ENCODE measurements around the gene PTPRJ. TPM values are rescaled to one million over a fixed set of nuclear protein-coding genes. Genes with fewer than 3 reads are reported as not detected.
A peak's percentile ranks its signal among the peaks of the same experiment; 100 is the strongest.

Gene PTPRJ
- total and polyA plus RNA-seq, 2 of the 13 experiments (the other 11 are each of a cell fraction or from before 2014, with no cell fraction given) = 1.0 to 1.2 TPM

DNA sequence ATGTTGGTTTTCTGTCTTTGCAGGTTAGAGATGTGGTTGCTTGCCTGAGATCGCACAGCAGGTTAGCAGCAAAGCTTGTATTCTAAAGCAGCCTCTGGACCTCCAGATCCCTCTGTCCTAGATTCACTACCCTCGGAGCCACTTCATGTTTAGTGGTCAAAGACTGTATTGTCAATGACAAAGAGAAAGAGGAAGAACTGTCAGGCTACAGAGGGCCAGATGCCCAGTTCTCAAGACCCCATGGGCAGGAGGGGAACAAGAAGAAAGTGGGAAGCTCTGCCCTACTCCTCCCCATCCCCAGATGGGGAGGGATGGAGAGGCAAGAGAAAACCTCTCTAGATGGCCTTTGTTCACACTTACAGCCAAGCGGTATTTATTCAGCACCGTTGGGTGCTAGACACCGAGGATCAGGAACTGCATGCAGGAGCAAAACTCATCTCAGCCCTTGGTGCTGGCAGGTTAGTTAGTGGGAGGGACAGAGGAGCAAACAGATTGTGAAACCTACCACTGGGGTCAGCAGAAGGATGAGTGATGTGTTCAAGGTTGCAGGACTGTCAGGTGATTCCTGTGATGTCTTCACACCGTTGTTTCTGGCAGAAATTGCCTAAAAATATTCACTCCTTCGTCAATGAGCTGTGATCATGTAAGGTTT, 38.3 kb upstream of the PTPRJ start (continued):
- TF ChIP-seq, protein P1, sequence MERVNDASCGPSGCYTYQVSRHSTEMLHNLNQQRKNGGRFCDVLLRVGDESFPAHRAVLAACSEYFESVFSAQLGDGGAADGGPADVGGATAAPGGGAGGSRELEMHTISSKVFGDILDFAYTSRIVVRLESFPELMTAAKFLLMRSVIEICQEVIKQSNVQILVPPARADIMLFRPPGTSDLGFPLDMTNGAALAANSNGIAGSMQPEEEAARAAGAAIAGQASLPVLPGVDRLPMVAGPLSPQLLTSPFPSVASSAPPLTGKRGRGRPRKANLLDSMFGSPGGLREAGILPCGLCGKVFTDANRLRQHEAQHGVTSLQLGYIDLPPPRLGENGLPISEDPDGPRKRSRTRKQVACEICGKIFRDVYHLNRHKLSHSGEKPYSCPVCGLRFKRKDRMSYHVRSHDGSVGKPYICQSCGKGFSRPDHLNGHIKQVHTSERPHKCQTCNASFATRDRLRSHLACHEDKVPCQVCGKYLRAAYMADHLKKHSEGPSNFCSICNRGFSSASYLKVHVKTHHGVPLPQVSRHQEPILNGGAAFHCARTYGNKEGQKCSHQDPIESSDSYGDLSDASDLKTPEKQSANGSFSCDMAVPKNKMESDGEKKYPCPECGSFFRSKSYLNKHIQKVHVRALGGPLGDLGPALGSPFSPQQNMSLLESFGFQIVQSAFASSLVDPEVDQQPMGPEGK (CRISPR knock-in tag; IDR thresholded peaks at IDR 0.05) = no peak; the same call in 1 of the 2 replicates
- TF ChIP-seq ZNF747 (CRISPR knock-in tag; IDR thresholded peaks at IDR 0.05; ENCODE audit: borderline replicate concordance) (no peak), MEIS2 (CRISPR knock-in tag; IDR thresholded peaks at IDR 0.05) (peak; percentile 84), ZNF224 (CRISPR knock-in tag; IDR thresholded peaks at IDR 0.05) (no peak), ATF1 (CRISPR knock-in tag; IDR thresholded peaks at IDR 0.05) (no peak), NR2F6 (IDR thresholded peaks at IDR 0.05) (0 out of 2 replicates have a peak, but pooled peaks have one; percentile 33), NR2F6 (CRISPR knock-in tag; IDR thresholded peaks at IDR 0.05) (peak; percentile 84), ZNF543 (CRISPR knock-in tag; IDR thresholded peaks at IDR 0.05) (no peak), FOSL2 (CRISPR knock-in tag; IDR thresholded peaks at IDR 0.05) (peak; percentile 74), NCOA1 (CRISPR knock-in tag; IDR thresholded peaks at IDR 0.05) (no peak), MTF2 (CRISPR knock-in tag; IDR thresholded peaks at IDR 0.05; ENCODE audit: borderline replicate concordance) (no peak), MEF2D (CRISPR knock-in tag; IDR thresholded peaks at IDR 0.05) (0 out of 2 replicates have a peak, but pooled peaks have one; percentile 21)
- TF ChIP-seq, protein P2, sequence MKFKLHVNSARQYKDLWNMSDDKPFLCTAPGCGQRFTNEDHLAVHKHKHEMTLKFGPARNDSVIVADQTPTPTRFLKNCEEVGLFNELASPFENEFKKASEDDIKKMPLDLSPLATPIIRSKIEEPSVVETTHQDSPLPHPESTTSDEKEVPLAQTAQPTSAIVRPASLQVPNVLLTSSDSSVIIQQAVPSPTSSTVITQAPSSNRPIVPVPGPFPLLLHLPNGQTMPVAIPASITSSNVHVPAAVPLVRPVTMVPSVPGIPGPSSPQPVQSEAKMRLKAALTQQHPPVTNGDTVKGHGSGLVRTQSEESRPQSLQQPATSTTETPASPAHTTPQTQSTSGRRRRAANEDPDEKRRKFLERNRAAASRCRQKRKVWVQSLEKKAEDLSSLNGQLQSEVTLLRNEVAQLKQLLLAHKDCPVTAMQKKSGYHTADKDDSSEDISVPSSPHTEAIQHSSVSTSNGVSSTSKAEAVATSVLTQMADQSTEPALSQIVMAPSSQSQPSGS (CRISPR knock-in tag; IDR thresholded peaks at IDR 0.05) = peak; percentile 32; the same call in 1 of the 2 replicates
- TF ChIP-seq, protein P3, sequence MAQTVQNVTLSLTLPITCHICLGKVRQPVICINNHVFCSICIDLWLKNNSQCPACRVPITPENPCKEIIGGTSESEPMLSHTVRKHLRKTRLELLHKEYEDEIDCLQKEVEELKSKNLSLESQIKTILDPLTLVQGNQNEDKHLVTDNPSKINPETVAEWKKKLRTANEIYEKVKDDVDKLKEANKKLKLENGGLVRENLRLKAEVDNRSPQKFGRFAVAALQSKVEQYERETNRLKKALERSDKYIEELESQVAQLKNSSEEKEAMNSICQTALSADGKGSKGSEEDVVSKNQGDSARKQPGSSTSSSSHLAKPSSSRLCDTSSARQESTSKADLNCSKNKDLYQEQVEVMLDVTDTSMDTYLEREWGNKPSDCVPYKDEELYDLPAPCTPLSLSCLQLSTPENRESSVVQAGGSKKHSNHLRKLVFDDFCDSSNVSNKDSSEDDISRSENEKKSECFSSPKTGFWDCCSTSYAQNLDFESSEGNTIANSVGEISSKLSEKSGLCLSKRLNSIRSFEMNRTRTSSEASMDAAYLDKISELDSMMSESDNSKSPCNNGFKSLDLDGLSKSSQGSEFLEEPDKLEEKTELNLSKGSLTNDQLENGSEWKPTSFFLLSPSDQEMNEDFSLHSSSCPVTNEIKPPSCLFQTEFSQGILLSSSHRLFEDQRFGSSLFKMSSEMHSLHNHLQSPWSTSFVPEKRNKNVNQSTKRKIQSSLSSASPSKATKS (CRISPR knock-in tag; IDR thresholded peaks at IDR 0.05) = no peak
- TF ChIP-seq, protein P4, sequence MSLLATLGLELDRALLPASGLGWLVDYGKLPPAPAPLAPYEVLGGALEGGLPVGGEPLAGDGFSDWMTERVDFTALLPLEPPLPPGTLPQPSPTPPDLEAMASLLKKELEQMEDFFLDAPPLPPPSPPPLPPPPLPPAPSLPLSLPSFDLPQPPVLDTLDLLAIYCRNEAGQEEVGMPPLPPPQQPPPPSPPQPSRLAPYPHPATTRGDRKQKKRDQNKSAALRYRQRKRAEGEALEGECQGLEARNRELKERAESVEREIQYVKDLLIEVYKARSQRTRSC (CRISPR knock-in tag; IDR thresholded peaks at IDR 0.05; ENCODE audit: low read depth) = no peak
- TF ChIP-seq, protein P5, sequence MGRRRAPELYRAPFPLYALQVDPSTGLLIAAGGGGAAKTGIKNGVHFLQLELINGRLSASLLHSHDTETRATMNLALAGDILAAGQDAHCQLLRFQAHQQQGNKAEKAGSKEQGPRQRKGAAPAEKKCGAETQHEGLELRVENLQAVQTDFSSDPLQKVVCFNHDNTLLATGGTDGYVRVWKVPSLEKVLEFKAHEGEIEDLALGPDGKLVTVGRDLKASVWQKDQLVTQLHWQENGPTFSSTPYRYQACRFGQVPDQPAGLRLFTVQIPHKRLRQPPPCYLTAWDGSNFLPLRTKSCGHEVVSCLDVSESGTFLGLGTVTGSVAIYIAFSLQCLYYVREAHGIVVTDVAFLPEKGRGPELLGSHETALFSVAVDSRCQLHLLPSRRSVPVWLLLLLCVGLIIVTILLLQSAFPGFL (CRISPR knock-in tag; IDR thresholded peaks at IDR 0.05) = no peak
- TF ChIP-seq, protein P6, sequence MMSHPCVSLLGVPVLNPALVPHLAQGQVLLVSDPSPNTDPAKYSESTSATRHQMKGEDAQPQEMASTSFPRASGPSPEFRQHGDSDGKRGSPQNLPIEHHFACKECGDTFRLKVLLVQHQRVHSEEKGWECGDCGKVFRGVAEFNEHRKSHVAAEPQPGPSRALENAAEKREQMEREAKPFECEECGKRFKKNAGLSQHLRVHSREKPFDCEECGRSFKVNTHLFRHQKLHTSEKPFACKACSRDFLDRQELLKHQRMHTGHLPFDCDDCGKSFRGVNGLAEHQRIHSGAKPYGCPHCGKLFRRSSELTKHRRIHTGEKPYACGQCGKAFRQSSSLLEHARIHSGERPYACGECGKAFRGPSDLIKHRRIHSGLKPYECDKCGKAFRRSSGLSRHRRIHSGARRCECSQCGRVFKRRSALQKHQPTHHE (CRISPR knock-in tag; IDR thresholded peaks at IDR 0.05; ENCODE audit: borderline replicate concordance) = no peak
- TF ChIP-seq, protein P7, sequence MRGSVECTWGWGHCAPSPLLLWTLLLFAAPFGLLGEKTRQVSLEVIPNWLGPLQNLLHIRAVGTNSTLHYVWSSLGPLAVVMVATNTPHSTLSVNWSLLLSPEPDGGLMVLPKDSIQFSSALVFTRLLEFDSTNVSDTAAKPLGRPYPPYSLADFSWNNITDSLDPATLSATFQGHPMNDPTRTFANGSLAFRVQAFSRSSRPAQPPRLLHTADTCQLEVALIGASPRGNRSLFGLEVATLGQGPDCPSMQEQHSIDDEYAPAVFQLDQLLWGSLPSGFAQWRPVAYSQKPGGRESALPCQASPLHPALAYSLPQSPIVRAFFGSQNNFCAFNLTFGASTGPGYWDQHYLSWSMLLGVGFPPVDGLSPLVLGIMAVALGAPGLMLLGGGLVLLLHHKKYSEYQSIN (CRISPR knock-in tag; IDR thresholded peaks at IDR 0.05; ENCODE audit: borderline replicate concordance) = no peak
- TF ChIP-seq, protein P8, sequence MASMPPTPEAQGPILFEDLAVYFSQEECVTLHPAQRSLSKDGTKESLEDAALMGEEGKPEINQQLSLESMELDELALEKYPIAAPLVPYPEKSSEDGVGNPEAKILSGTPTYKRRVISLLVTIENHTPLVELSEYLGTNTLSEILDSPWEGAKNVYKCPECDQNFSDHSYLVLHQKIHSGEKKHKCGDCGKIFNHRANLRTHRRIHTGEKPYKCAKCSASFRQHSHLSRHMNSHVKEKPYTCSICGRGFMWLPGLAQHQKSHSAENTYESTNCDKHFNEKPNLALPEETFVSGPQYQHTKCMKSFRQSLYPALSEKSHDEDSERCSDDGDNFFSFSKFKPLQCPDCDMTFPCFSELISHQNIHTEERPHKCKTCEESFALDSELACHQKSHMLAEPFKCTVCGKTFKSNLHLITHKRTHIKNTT (CRISPR knock-in tag; IDR thresholded peaks at IDR 0.05) = no peak
